ENCODE measurements around the gene GET4.
"Not testable (repeated sequence)": the region's sequence is repeated elsewhere in the genome, so short reads cannot be mapped to it uniquely, and the experiment has no call there.

DNA sequence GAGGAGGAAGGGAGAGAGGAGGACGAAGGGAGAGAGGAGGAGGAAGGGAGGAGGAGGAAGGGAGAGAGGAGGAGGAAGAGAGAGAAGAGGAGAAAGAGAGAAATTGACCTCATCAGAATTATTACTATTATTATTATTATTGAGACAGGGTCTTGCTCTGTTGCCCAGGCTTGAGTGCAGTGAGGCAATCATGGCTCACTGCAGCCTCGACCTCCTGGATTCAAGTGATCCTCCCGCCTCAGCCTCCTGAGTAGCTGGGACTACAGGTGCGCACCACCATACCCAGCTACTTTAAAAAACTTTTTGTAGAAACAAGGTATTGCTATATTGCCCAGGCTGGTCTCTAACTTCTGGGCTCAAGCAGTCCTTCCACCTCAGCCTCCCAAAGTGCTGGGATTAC, 67.4 kb downstream of the GET4 start:
- TF ChIP-seq, protein P1, sequence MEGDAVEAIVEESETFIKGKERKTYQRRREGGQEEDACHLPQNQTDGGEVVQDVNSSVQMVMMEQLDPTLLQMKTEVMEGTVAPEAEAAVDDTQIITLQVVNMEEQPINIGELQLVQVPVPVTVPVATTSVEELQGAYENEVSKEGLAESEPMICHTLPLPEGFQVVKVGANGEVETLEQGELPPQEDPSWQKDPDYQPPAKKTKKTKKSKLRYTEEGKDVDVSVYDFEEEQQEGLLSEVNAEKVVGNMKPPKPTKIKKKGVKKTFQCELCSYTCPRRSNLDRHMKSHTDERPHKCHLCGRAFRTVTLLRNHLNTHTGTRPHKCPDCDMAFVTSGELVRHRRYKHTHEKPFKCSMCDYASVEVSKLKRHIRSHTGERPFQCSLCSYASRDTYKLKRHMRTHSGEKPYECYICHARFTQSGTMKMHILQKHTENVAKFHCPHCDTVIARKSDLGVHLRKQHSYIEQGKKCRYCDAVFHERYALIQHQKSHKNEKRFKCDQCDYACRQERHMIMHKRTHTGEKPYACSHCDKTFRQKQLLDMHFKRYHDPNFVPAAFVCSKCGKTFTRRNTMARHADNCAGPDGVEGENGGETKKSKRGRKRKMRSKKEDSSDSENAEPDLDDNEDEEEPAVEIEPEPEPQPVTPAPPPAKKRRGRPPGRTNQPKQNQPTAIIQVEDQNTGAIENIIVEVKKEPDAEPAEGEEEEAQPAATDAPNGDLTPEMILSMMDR (IDR thresholded peaks at IDR 0.05) = not testable (repeated sequence)
- TF ChIP-seq POLR2A (IDR thresholded peaks at IDR 0.05) = not testable (repeated sequence)
